Measurements from ENCODE around the gene HSD17B13. TPM values are rescaled to one million over a fixed set of nuclear protein-coding genes. Genes with fewer than 3 reads are reported as not detected.
A peak's percentile ranks its signal among the peaks of the same experiment; 100 is the strongest.

Gene HSD17B13
- total and polyA plus RNA-seq, 2 of the 13 experiments (the other 11 are each of a cell fraction or from before 2014, with no cell fraction given) = 0.04 to 0.15 TPM

- peak; percentile 55; the same call in 1 of the 2 replicates for TF ChIP-seq TFDP2 (CRISPR knock-in tag; IDR thresholded peaks at IDR 0.05)
- peak in 1 of 2 experiments; percentile 76; a peak in 2 of 4 replicates for TF ChIP-seq ATF4 (CRISPR knock-in tag; IDR thresholded peaks at IDR 0.05)
- TF ChIP-seq PAX8 (CRISPR knock-in tag; IDR thresholded peaks at IDR 0.05; ENCODE audit: borderline replicate concordance) = no peak
- 0 out of 2 replicates have a peak, but pooled peaks have one; percentile 18 for TF ChIP-seq KDM1A (CRISPR knock-in tag; IDR thresholded peaks at IDR 0.05)
- no peak for TF ChIP-seq HNRNPH1 (optimal IDR thresholded peaks at IDR 0.05; ENCODE audit: low read depth, low read length)
- peak; percentile 71 for TF ChIP-seq THAP11 (CRISPR knock-in tag; IDR thresholded peaks at IDR 0.05)
- peak; percentile 86 for TF ChIP-seq ZNF605 (CRISPR knock-in tag; IDR thresholded peaks at IDR 0.05)
- TF ChIP-seq ZNF816 (CRISPR knock-in tag; IDR thresholded peaks at IDR 0.05; ENCODE audit: borderline replicate concordance) = no peak; the same call in 1 of the 2 replicates
- TF ChIP-seq CAMTA2 (CRISPR knock-in tag; IDR thresholded peaks at IDR 0.05; ENCODE audit: borderline replicate concordance) = no peak
- TF ChIP-seq MAFF (IDR thresholded peaks at IDR 0.05; ENCODE audit: low read depth, low read length) = peak; percentile 13; the same call in 1 of the 2 replicates
- peak; percentile 83; the same call in 1 of the 2 replicates for TF ChIP-seq SP140L (CRISPR knock-in tag; IDR thresholded peaks at IDR 0.05; ENCODE audit: borderline replicate concordance)
- TF ChIP-seq HDAC1 (CRISPR knock-in tag; IDR thresholded peaks at IDR 0.05) = peak; percentile 32
- TF ChIP-seq YEATS2 (CRISPR knock-in tag; IDR thresholded peaks at IDR 0.05; ENCODE audit: borderline replicate concordance) = peak; percentile 71; the same call in 1 of the 2 replicates
- TF ChIP-seq SPEN (CRISPR knock-in tag; IDR thresholded peaks at IDR 0.05; ENCODE audit: low read depth) = 0 out of 2 replicates have a peak, but pooled peaks have one; percentile 25
- TF ChIP-seq AHDC1 (CRISPR knock-in tag; IDR thresholded peaks at IDR 0.05; ENCODE audit: borderline replicate concordance) = peak; percentile 96; the same call in 1 of the 2 replicates
- TF ChIP-seq GMEB2 (CRISPR knock-in tag; IDR thresholded peaks at IDR 0.05; ENCODE audit: low read depth) = no peak
- no peak for TF ChIP-seq RAD51 (IDR thresholded peaks at IDR 0.05; ENCODE audit: borderline replicate concordance)
- peak; percentile 95 for TF ChIP-seq PITX1 (CRISPR knock-in tag; IDR thresholded peaks at IDR 0.05)
- peak; percentile 84; the same call in 1 of the 2 replicates for TF ChIP-seq ATF2 (CRISPR knock-in tag; IDR thresholded peaks at IDR 0.05)
Observed at GRCh38 chr4:87278335-87278794, 44.3 kb downstream of the HSD17B13 start (continued).
